ENCODE measurements around the gene BOD1L1. TPM values are rescaled to one million over a fixed set of nuclear protein-coding genes. Genes with fewer than 3 reads are reported as not detected.
A peak's percentile ranks its signal among the peaks of the same experiment; 100 is the strongest.

Gene BOD1L1
- total RNA-seq, 4 donors from 2014 or later: 33.7 to 72.2 (median 60.8) TPM

DNA sequence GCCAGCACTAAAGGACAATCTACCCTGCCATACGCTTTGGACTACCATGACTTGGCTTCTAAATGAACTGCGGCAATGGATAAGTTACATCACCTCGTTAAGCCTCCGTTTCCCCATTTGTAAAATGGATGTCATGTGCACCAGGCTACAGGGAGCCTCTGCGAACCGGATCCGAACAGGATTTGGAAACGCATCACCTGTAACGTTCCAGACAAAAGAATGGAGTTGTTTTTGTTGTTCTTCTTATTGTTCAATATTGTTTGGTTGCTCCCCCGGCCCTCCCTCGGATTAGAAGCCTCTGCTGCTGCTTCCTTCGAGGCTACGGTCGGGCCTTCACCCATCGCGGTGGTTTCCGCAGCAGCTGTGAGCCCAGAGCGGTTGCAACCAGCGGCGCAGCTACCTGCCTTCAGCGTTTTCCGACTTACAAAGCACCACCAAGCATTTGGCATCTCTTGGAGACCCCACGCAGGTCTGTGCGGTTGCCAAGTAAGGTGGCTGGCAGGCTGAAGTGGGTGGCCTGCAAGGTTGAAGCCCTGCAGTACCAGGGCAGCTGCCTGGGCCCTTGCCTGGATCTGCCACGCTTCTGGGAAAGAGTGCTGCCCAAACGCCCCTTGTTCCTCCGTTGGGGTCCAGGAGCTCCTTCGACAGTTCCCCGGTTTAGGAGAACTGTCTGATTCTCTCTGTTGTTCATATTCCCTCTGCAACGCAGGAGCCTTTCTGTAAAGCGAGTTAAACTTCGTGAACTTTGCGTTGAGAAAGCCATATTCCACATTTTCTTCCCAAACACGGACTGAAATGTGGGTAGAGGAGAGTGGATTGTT lies 90.3 kb downstream of the BOD1L1 start:
- H3K4me3 ChIP-seq: no peak overlapping the region
- peaks cover 0 to 8% (median 7%) of the 10 kb centered on the region in 4 donors for H3K4me1 ChIP-seq
- peak overlapping the region; percentile 8 to 94 (median 49) for H3K27ac ChIP-seq
- H3K36me3 ChIP-seq: no peaks in the 10 kb centered on the region
- in situ Hi-C loops (cut with MboI; ENCODE audit: low pct_ligation_motif_present in 1 of 4, low pct_unique_long_range_greater_than_20kb in 1 of 4, low sequenced_read_pairs in 3 of 4) (loop anchor here in 2 of 4 donors (5.0 kb wide), 2 partner anchors 675 to 685 kb away; no protein-coding TSS in a partner anchor), intact Hi-C loops (cut with DNase I; ENCODE audit: low total_unique reads) (no loop called here)
- H3K9me3 ChIP-seq: no peaks in the 10 kb centered on the region
- 36 to 47% methylated on average over 5 to 34 of the region's 34 CpGs for WGBS, 2 donors (ENCODE audit: low coverage in 1 of 2)
- TF ChIP-seq EP300 (IDR thresholded peaks at IDR 0.05; ENCODE audit: low read depth) (no peak), POLR2AphosphoS5 (IDR thresholded peaks at IDR 0.05) (no peak), POLR2A (IDR thresholded peaks at IDR 0.05) (no peak)
- TF ChIP-seq, protein P1, sequence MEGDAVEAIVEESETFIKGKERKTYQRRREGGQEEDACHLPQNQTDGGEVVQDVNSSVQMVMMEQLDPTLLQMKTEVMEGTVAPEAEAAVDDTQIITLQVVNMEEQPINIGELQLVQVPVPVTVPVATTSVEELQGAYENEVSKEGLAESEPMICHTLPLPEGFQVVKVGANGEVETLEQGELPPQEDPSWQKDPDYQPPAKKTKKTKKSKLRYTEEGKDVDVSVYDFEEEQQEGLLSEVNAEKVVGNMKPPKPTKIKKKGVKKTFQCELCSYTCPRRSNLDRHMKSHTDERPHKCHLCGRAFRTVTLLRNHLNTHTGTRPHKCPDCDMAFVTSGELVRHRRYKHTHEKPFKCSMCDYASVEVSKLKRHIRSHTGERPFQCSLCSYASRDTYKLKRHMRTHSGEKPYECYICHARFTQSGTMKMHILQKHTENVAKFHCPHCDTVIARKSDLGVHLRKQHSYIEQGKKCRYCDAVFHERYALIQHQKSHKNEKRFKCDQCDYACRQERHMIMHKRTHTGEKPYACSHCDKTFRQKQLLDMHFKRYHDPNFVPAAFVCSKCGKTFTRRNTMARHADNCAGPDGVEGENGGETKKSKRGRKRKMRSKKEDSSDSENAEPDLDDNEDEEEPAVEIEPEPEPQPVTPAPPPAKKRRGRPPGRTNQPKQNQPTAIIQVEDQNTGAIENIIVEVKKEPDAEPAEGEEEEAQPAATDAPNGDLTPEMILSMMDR (IDR thresholded peaks at IDR 0.05): no peak
- no peak for DNase-seq
- H3K27me3 ChIP-seq: peaks cover 100% of the 10 kb centered on the region

DNA sequence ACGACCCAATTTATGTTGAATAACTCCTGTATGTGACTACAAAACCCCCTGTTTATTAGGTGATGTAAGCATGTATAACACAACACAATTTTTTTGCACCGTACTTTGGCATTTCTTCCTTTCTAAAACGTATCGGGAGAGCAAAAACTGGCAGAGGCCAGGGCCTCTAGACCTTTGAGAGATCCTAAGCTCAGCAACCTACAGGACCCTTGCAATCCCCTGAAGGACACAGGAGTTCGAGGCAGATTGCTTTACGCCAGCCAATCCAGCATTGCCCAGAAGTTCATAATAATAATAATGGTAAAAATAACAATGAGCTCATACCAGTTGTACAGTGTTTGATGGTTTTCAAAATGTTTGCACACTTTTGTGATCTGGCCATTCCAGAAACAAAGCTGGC lies 90.9 kb downstream of the BOD1L1 start:
- peaks cover 100% of the 10 kb centered on the region for H3K27me3 ChIP-seq
- peaks cover 0 to 2% (median 1%) of the 10 kb centered on the region in 4 donors for H3K4me1 ChIP-seq
- no peak for DNase-seq
- no peaks in the 10 kb centered on the region for H3K36me3 ChIP-seq
- TF ChIP-seq POLR2A (IDR thresholded peaks at IDR 0.05) (no peak), POLR2AphosphoS5 (IDR thresholded peaks at IDR 0.05) (no peak), EP300 (IDR thresholded peaks at IDR 0.05; ENCODE audit: low read depth) (no peak)
- TF ChIP-seq, protein P1 (IDR thresholded peaks at IDR 0.05): no peak
- H3K9me3 ChIP-seq: no peaks in the 10 kb centered on the region
- in situ Hi-C loops (cut with MboI; ENCODE audit: low pct_ligation_motif_present in 1 of 4, low pct_unique_long_range_greater_than_20kb in 1 of 4, low sequenced_read_pairs in 3 of 4) (loop anchor here in 2 of 4 donors (5.0 kb wide), 2 partner anchors 674 to 684 kb away; no protein-coding TSS in a partner anchor), intact Hi-C loops (cut with DNase I; ENCODE audit: low total_unique reads) (no loop called here)
- H3K4me3 ChIP-seq: no peak overlapping the region
- peak overlapping the region in 2 of 4 donors; percentile 19 to 94 for H3K27ac ChIP-seq
- WGBS, 2 donors (ENCODE audit: low coverage in 1 of 2): 42 to 58% methylated on average over 4 to 6 of the region's 6 CpGs

DNA sequence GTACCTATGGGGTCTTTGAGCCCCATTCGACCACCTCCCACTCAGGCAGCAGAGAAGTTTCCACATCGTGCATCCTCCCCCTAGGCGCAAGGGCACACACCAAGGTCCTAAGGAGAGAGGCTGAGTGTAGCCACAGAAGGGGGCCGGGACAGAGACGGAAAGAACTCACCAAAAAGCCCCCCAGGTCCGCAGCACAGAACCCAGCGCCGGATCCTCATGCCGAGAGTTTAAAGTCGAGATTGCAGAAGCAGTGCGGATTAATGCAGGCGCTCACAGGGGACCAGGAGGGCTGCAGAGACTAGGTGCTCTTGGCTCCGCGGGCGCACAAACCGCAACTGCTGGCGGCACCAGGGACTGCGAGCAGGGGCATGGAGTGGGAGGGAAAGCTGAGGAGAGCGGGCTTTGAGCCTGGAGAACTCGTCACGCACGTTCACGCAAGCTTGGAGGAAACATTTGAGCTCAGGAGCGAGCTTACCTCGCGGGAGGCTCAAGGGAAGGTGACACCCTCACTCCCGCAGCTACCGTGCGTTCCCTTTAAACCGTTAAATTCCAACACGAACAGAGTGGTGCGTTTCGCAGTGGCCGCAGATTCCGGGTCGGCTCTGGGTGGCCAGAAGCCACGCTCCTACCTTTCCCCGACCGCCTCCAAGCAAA lies 91.7 kb downstream of the BOD1L1 start:
- WGBS, 2 donors (ENCODE audit: low coverage in 1 of 2): 15% methylated on average over 36 of the region's 39 CpGs; no CpG with 5 or more reads in 1 of the 2 donors
- TF ChIP-seq POLR2AphosphoS5 (IDR thresholded peaks at IDR 0.05) (no peak), EP300 (IDR thresholded peaks at IDR 0.05; ENCODE audit: low read depth) (no peak), POLR2A (IDR thresholded peaks at IDR 0.05) (no peak)
- TF ChIP-seq, protein P1 (IDR thresholded peaks at IDR 0.05): no peak
- H3K36me3 ChIP-seq: no peaks in the 10 kb centered on the region
- no peaks in the 10 kb centered on the region for H3K4me1 ChIP-seq
- no peaks in the 10 kb centered on the region for H3K9me3 ChIP-seq
- peak overlapping the region in 3 of 4 donors; percentile 7 to 17 (median 11) for H3K4me3 ChIP-seq
- H3K27ac ChIP-seq: peak overlapping the region in 3 of 4 donors; percentile 19 to 94 (median 27)
- in situ Hi-C loops (cut with MboI; ENCODE audit: low pct_ligation_motif_present in 1 of 4, low pct_unique_long_range_greater_than_20kb in 1 of 4, low sequenced_read_pairs in 3 of 4): loop anchor here in 2 of 4 donors (5.0 kb wide), 2 partner anchors 674 to 684 kb away; no protein-coding TSS in a partner anchor
- intact Hi-C loops (cut with DNase I; ENCODE audit: low total_unique reads): no loop called here
- peaks cover 100% of the 10 kb centered on the region for H3K27me3 ChIP-seq
- DNase-seq: no peak

DNA sequence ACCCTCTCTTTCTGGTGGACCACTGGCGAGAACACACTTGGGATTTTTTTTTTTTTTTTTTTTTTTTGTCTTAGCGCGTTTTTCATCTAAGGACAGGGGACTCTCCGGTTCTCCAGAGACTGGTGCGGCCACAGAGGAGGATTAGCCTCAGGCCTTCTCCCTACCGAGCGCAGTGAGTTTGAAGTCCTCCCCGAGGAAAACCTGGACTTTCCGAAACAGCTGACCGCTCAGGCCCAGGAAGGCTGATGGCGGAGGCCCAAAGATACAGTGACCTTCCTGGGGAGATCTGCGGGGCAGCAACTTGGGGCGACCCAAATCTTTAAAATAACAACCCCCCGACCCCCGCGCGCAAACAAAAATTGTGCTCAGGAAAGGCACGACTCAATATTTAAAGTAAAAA lies 92.4 kb downstream of the BOD1L1 start:
- Histone ChIP-seq H3K36me3 (no peaks in the 10 kb centered on the region), H3K9me3 (no peaks in the 10 kb centered on the region), H3K27me3 (peaks cover 100% of the 10 kb centered on the region), H3K4me1 (no peaks in the 10 kb centered on the region), H3K4me3 (no peak overlapping the region), H3K27ac (peak overlapping the region in 3 of 4 donors; percentile 19 to 94 (median 27))
- TF ChIP-seq POLR2A (IDR thresholded peaks at IDR 0.05): no peak
- no peak for TF ChIP-seq POLR2AphosphoS5 (IDR thresholded peaks at IDR 0.05)
- TF ChIP-seq, protein P1 (IDR thresholded peaks at IDR 0.05): no peak
- intact Hi-C loops (cut with DNase I; ENCODE audit: low total_unique reads) (no loop called here), in situ Hi-C loops (cut with MboI; ENCODE audit: low pct_ligation_motif_present in 1 of 4, low pct_unique_long_range_greater_than_20kb in 1 of 4, low sequenced_read_pairs in 3 of 4) (loop anchor here in 2 of 4 donors (5.0 kb wide), 2 partner anchors 673 to 683 kb away; no protein-coding TSS in a partner anchor)
- 38 to 41% methylated on average over 3 to 18 of the region's 18 CpGs for WGBS, 2 donors (ENCODE audit: low coverage in 1 of 2)
- no peak for DNase-seq

Measured in transverse colon (tissue), 4 donors.